ENCODE data around the gene DCST2. TPM values are rescaled to one million over a fixed set of nuclear protein-coding genes. Genes with fewer than 3 reads are reported as not detected.

The DCST2 gene
- polyA plus RNA-seq, 1 of the 3 experiments (the other 2 are of a cell fraction) = 0.76 TPM

DNA sequence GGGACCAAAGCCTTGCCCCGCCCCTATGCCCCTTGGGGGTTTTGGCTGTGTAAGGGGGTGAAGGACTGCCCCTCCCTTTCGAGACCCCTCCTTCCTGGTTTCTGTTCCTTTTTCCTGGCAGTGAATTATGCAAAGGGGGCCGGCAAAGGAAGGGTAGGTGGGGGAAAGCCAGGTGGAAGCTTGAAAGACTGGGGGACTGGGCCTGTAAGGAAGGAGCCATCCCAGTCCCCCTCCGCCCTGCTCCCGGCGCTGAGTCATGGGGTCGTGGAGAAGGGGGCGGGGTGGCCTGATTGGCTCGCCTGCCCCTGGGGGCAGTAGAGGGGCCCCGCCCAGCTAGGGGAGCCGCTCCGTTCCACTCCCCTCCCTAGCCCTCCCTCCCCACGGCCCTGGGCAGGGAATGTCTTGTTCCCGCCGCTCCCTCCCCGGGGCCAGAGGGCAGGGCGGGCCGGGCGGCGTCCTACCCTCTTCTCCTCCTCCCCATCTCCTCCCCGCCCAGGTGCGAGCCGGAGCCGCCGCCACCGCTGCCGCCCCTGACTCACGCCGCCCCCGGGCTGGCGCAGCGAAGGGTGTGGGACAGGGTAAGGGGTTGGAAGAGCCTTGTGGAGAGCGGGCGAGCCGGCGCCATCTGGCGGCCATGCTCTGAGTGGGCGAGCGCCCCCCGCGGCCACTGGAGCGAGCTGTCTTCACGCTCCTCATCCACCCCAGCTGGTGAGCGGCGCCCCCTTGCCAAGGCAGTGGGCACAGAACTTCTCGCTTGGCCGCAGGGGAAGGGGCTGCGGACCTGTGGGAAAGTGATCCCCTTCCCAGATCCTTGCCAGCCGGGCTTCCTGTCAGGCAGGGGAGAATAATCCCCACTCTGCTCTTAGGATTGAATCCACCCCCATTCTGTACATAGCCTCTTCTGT lies 16.3 kb downstream of the DCST2 start (continued):
- peak; percentile 74 for TF ChIP-seq RCOR1 (IDR thresholded peaks at IDR 0.05; ENCODE audit: low read length)
- TF ChIP-seq, protein P1, sequence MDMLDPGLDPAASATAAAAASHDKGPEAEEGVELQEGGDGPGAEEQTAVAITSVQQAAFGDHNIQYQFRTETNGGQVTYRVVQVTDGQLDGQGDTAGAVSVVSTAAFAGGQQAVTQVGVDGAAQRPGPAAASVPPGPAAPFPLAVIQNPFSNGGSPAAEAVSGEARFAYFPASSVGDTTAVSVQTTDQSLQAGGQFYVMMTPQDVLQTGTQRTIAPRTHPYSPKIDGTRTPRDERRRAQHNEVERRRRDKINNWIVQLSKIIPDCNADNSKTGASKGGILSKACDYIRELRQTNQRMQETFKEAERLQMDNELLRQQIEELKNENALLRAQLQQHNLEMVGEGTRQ (IDR thresholded peaks at IDR 0.05; ENCODE audit: borderline replicate concordance, low read depth, low read length) = no peak
- no peak for TF ChIP-seq FOXJ3 (CRISPR knock-in tag; IDR thresholded peaks at IDR 0.05)
- TF ChIP-seq POLR2AphosphoS5 (IDR thresholded peaks at IDR 0.05; ENCODE audit: low read depth, low read length) = no peak
- peak; percentile 67 for TF ChIP-seq RAD21 (IDR thresholded peaks at IDR 0.05; ENCODE audit: low read length)

- Histone ChIP-seq H2AFZ (ENCODE audit: low read depth) (no peak overlapping the region), H3K79me2 (ENCODE audit: insufficient read depth) (no peaks in the 10 kb centered on the region), H3K36me3 (replicated peaks in 1 of 2; ENCODE audit: control insufficient read depth in 1 of 2, insufficient read depth in 2 of 2, low read length in 1 of 2) (peaks cover 0 to 22% of the 10 kb centered on the region in 2 experiments), H4K20me1 (ENCODE audit: insufficient read depth) (no peaks in the 10 kb centered on the region), H3K4me2 (no peak overlapping the region), H3F3A (replicated peaks; ENCODE audit: insufficient read depth) (peaks cover 6% of the 10 kb centered on the region), H3K4me3 (ENCODE audit: low read depth in 2 of 2, low read length in 1 of 2) (no peak overlapping the region), H3K27ac (ENCODE audit: low read depth in 2 of 2, low read length in 1 of 2) (no peak overlapping the region), H3K9ac (no peak overlapping the region), H3K27me3 (ENCODE audit: insufficient read depth) (no peaks in the 10 kb centered on the region), H3K9me2 (no peaks in the 10 kb centered on the region), H3K4me1 (ENCODE audit: control insufficient read depth in 1 of 2, insufficient read depth in 2 of 2, low read depth in 1 of 2, low read length in 1 of 2) (peaks cover 0 to 15% of the 10 kb centered on the region in 2 experiments; a peak in 1 of 4 replicates), H3K9me3 (no peaks in the 10 kb centered on the region)
- 99% methylated on average over 24 of the region's 26 CpGs for WGBS (ENCODE audit: low lambda C conversion rate)
- DNase-seq = no peak
- ChIA-PET CTCF (interaction anchor here (0.7 to 9.3 kb wide), 26 partner anchors 9 to 442 kb away, joined by 3 to 149 read pairs (median 8); partner anchors contain the start of genes ADAM15, DCST1, DCST2 and FLAD1), POLR2A (no interaction called here)
- TF ChIP-seq RAD21 (IDR thresholded peaks at IDR 0.05; ENCODE audit: low read length) (no peak), SMC3 (IDR thresholded peaks at IDR 0.05; ENCODE audit: low read depth, low read length) (no peak), JUND (IDR thresholded peaks at IDR 0.05) (no peak), EZH2phosphoT487 (IDR thresholded peaks at IDR 0.05; ENCODE audit: borderline replicate concordance, low read depth) (no peak), FOSL2 (IDR thresholded peaks at IDR 0.05; ENCODE audit: borderline replicate concordance, low read depth) (no peak), FOXJ3 (CRISPR knock-in tag; IDR thresholded peaks at IDR 0.05) (no peak), GABPA (IDR thresholded peaks at IDR 0.05; ENCODE audit: low read depth) (no peak), ELF1 (IDR thresholded peaks at IDR 0.05) (no peak), ZBTB33 (IDR thresholded peaks at IDR 0.05; ENCODE audit: borderline replicate concordance, low read depth) (no peak), YY1 (IDR thresholded peaks at IDR 0.05; ENCODE audit: low read depth) (no peak), CHD2 (IDR thresholded peaks at IDR 0.05; ENCODE audit: low read length, partially characterized antibody) (no peak), RFX5 (IDR thresholded peaks at IDR 0.05; ENCODE audit: low read length) (no peak), TCF12 (IDR thresholded peaks at IDR 0.05) (no peak), TAF1 (IDR thresholded peaks at IDR 0.05; ENCODE audit: borderline replicate concordance, low read depth, low read length) (no peak), GATA2 (CRISPR knock-in tag; IDR thresholded peaks at IDR 0.05) (no peak), POLR2AphosphoS5 (IDR thresholded peaks at IDR 0.05; ENCODE audit: low read depth, low read length) (no peak), SIN3A (IDR thresholded peaks at IDR 0.05; ENCODE audit: borderline replicate concordance, low read depth, low read length) (no peak)
- TF ChIP-seq, protein P1 (IDR thresholded peaks at IDR 0.05; ENCODE audit: borderline replicate concordance, low read depth, low read length) = no peak
- TF ChIP-seq, protein P2, sequence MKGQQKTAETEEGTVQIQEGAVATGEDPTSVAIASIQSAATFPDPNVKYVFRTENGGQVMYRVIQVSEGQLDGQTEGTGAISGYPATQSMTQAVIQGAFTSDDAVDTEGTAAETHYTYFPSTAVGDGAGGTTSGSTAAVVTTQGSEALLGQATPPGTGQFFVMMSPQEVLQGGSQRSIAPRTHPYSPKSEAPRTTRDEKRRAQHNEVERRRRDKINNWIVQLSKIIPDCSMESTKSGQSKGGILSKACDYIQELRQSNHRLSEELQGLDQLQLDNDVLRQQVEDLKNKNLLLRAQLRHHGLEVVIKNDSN (IDR thresholded peaks at IDR 0.05; ENCODE audit: borderline replicate concordance, low read depth) = no peak
Measured at GRCh38 chr1:155016231-155016831, 17.2 kb downstream of the DCST2 start.
